SK-N-SH (cell line): ENCODE measurements around the gene THSD4. TPM values are rescaled to one million over a fixed set of nuclear protein-coding genes. Genes with fewer than 3 reads are reported as not detected.

Experiments used
- CTCF ChIA-PET: fragments of 300-600, 350-600 bp; formaldehyde crosslinking; extraction: SDS; loops from one replicate; lab custom pipeline; 2021; lab: Yijun Ruan, JAX
- POLR2A ChIA-PET: fragments of 350-600 bp; sonication (Branson Sonifier 250); formaldehyde crosslinking; extraction: SDS; loops from one replicate; lab custom pipeline; 2020; ENCODE audit warnings: antibody characterized with exemption, inconsistent platforms; lab: Yijun Ruan, JAX
- DNase-seq: peaks from one replicate; pipeline ENCODE4 v3.0.0; 2012
- H2AFZ ChIP-seq: fragments of 200-600 bp; sonication (generic); 2 replicates; pipeline ENCODE4 v1.8.1; 2016; ENCODE audit warnings: antibody characterized with exemption, mild to moderate bottlenecking, low read depth
- H3F3A ChIP-seq: fragments of 200-600 bp; sonication (generic); replicated peaks from 2 replicates; pipeline ENCODE3; 2016; ENCODE audit warnings: antibody characterized with exemption, mild to moderate bottlenecking; ENCODE audit not compliant: insufficient read depth
- H3K27ac ChIP-seq, 2 experiments: fragments of 200-500 bp in 1 of 2; fragments of 200-600 bp in 1 of 2; sonication (Bioruptor generic) in 1 of 2; sonication (generic), shearing (Covaris generic) in 1 of 2; 2 replicates each; pipeline versions ENCODE4 v1.5.1 to v1.6.1; 2014 to 2016; ENCODE audit warnings: low read depth in 2 of 2, inconsistent platforms in 1 of 2, low read length in 1 of 2, mild to moderate bottlenecking in 1 of 2, mixed read lengths in 1 of 2
- H3K27me3 ChIP-seq: fragments of 200-600 bp; sonication (generic), shearing (Covaris generic); 2 replicates; pipeline ENCODE4 v1.6.1; 2016; ENCODE audit warnings: mixed run types; ENCODE audit not compliant: insufficient read depth
- H3K36me3 ChIP-seq, 2 experiments: fragments of 200-500 bp in 1 of 2; fragments of 200-600 bp in 1 of 2; sonication (Bioruptor generic) in 1 of 2; sonication (generic) in 1 of 2; replicated peaks in 1 of 2; 2 replicates each; pipeline versions ENCODE3 to v1.5.1; 2014 to 2016; ENCODE audit warnings: low read length in 1 of 2, mild to moderate bottlenecking in 1 of 2; ENCODE audit not compliant: insufficient read depth in 2 of 2, control insufficient read depth in 1 of 2
- H3K4me1 ChIP-seq, 2 experiments: fragments of 200-500 bp in 1 of 2; fragments of 200-600 bp in 1 of 2; sonication (Bioruptor generic) in 1 of 2; sonication (generic), shearing (Covaris generic) in 1 of 2; 2 replicates each; pipeline versions ENCODE4 v1.5.1 to v1.6.1; 2014 to 2016; ENCODE audit warnings: low read depth in 1 of 2, low read length in 1 of 2, mixed run types in 1 of 2; ENCODE audit not compliant: insufficient read depth in 2 of 2, control insufficient read depth in 1 of 2
- H3K4me2 ChIP-seq: fragments of 200-600 bp; sonication (generic), shearing (Covaris generic); 2 replicates; pipeline ENCODE4 v1.6.1; 2017; ENCODE audit warnings: mixed run types
- H3K4me3 ChIP-seq, 2 experiments: fragments of 200-500 bp in 1 of 2; fragments of 200-600 bp in 1 of 2; sonication (Bioruptor generic) in 1 of 2; sonication (generic), shearing (Covaris generic) in 1 of 2; 2 replicates each; pipeline versions ENCODE4 v1.5.1 to v1.8.1; 2014 to 2016; ENCODE audit warnings: low read depth in 2 of 2, inconsistent platforms in 1 of 2, low read length in 1 of 2, mild to moderate bottlenecking in 1 of 2, mixed read lengths in 1 of 2, moderate library complexity in 1 of 2
- H3K79me2 ChIP-seq: fragments of 200-600 bp; sonication (generic); 2 replicates; pipeline ENCODE4 v1.8.1; 2017; ENCODE audit warnings: mild to moderate bottlenecking; ENCODE audit not compliant: insufficient read depth
- H3K9ac ChIP-seq: fragments of 200-600 bp; sonication (generic); 2 replicates; pipeline ENCODE4 v1.6.1; 2017; ENCODE audit warnings: mixed run types
- H3K9me2 ChIP-seq: fragments of 200-600 bp; sonication (generic); 2 replicates; pipeline ENCODE4 v1.6.1; 2017; ENCODE audit warnings: mixed run types
- H3K9me3 ChIP-seq: fragments of 200-600 bp; sonication (generic); 2 replicates; pipeline ENCODE4 v1.6.1; 2017; ENCODE audit warnings: mixed run types, mild to moderate bottlenecking, moderate library complexity
- H4K20me1 ChIP-seq: fragments of 200-600 bp; sonication (generic); 2 replicates; pipeline ENCODE4 v1.6.1; 2017; ENCODE audit warnings: mild to moderate bottlenecking, mixed run types; ENCODE audit not compliant: insufficient read depth
- ELF1 ChIP-seq: IDR thresholded peaks from 2 replicates; pipeline ENCODE4 v1.4.0; 2012
- EP300 ChIP-seq, 2 experiments: IDR thresholded peaks; 2 replicates each; pipeline versions ENCODE4 v1.4.0 to v1.6.1; 2012; ENCODE audit warnings: borderline replicate concordance in 1 of 2, low read depth in 1 of 2, low read length in 1 of 2
- FOXJ3 ChIP-seq: sonication (generic); formaldehyde crosslinking; IDR thresholded peaks from 2 replicates; pipeline ENCODE4 v1.5.1; 2020; ENCODE audit warnings: mild to moderate bottlenecking, missing genetic modification reagents
- FOXM1 ChIP-seq: IDR thresholded peaks from 2 replicates; pipeline ENCODE4 v1.4.0; 2012; ENCODE audit warnings: low read depth, mild to moderate bottlenecking
- MEF2A ChIP-seq: IDR thresholded peaks from 2 replicates; pipeline ENCODE4 v1.4.0; 2012; ENCODE audit warnings: low read depth, borderline replicate concordance
- NFIC ChIP-seq: IDR thresholded peaks from 2 replicates; pipeline ENCODE4 v1.4.0; 2012; ENCODE audit warnings: borderline replicate concordance
- POLR2AphosphoS5 ChIP-seq: IDR thresholded peaks from 2 replicates; pipeline ENCODE4 v1.6.1; 2012; ENCODE audit warnings: low read depth, low read length
- RAD21 ChIP-seq: IDR thresholded peaks from 2 replicates; pipeline ENCODE4 v1.6.1; 2012; ENCODE audit warnings: mild to moderate bottlenecking, low read length
- RCOR1 ChIP-seq: fragments of 150-350 bp; IDR thresholded peaks from 2 replicates; pipeline ENCODE4 v1.6.1; 2017; ENCODE audit warnings: antibody characterized with exemption, low read length
- REST ChIP-seq: IDR thresholded peaks from 2 replicates; pipeline ENCODE4 v1.6.1; 2012; ENCODE audit warnings: mild to moderate bottlenecking, low read depth, low read length, moderate library complexity
- RXRA ChIP-seq: IDR thresholded peaks from 2 replicates; pipeline ENCODE4 v1.4.0; 2012; ENCODE audit warnings: low read depth, mild to moderate bottlenecking, borderline replicate concordance
- SMC3 ChIP-seq: IDR thresholded peaks from 2 replicates; pipeline ENCODE4 v1.6.1; 2012; ENCODE audit warnings: low read depth, low read length, improper control_type of control experiment
- TAF1 ChIP-seq: IDR thresholded peaks from 2 replicates; pipeline ENCODE4 v1.6.1; 2012; ENCODE audit warnings: low read depth, mild to moderate bottlenecking, low read length, moderate library complexity, borderline replicate concordance
- TCF12 ChIP-seq: IDR thresholded peaks from 2 replicates; pipeline ENCODE4 v1.4.0; 2012
- YY1 ChIP-seq: IDR thresholded peaks from 2 replicates; pipeline ENCODE4 v1.4.0; 2012; ENCODE audit warnings: low read depth, mild to moderate bottlenecking
- WGBS: methylation state at CpG from one replicate; pipeline ENCODE4 v1.1.6; 2017; ENCODE audit warnings: low lambda C conversion rate; 5-methylcytosine and 5-hydroxymethylcytosine counted together
- polyA plus RNA-seq, 3 experiments: library from polyadenylated mRNA; depleted of rRNA; stranded (reverse); fragments of >200 nt; gene quantifications; 2 replicates each; pipeline ENCODE4 v1.2.3, GENCODE V29; 2012
- TF ChIP-seq, protein P1 (sequence below): IDR thresholded peaks from 2 replicates; pipeline ENCODE4 v1.4.0; 2012; ENCODE audit warnings: low read depth, borderline replicate concordance
- TF ChIP-seq, protein P2 (sequence below): fragments of 150-350 bp; IDR thresholded peaks from 2 replicates; pipeline ENCODE4 v1.6.1; 2016; ENCODE audit warnings: mild to moderate bottlenecking, low read depth, low read length
- TF ChIP-seq, protein P3 (sequence below): IDR thresholded peaks from 2 replicates; pipeline ENCODE4 v1.4.0; 2012; ENCODE audit warnings: low read depth

The THSD4 gene
- polyA plus RNA-seq, 1 of the 3 experiments (the other 2 are of a cell fraction) = 79.1 TPM

- Histone ChIP-seq H3K79me2 (no peaks in the 10 kb centered on the region), H3F3A (peaks cover 37% of the 10 kb centered on the region), H4K20me1 (no peaks in the 10 kb centered on the region), H3K9ac (no peak overlapping the region), H2AFZ (no peak overlapping the region), H3K9me3 (no peaks in the 10 kb centered on the region), H3K9me2 (no peaks in the 10 kb centered on the region), H3K4me1 (peaks cover 26 to 43% of the 10 kb centered on the region in 2 experiments; a peak in 3 of 4 replicates), H3K4me2 (no peak overlapping the region), H3K36me3 (peaks cover 0 to 19% of the 10 kb centered on the region in 2 experiments), H3K4me3 (no peak overlapping the region), H3K27ac (peak overlapping the region; percentile 17 to 99; a peak in 2 of 4 replicates), H3K27me3 (no peaks in the 10 kb centered on the region)
- no peak for DNase-seq
- POLR2A ChIA-PET = no interaction called here
- CTCF ChIA-PET = no interaction called here
- 90% methylated on average over 4 of the region's 4 CpGs for WGBS
- no peak for TF ChIP-seq FOXM1
- TF ChIP-seq ELF1 = no peak
- no peak for TF ChIP-seq MEF2A
- TF ChIP-seq YY1 = no peak
- no peak for TF ChIP-seq TCF12
- TF ChIP-seq EP300 (IDR thresholded peaks at IDR 0.05; ENCODE audit: borderline replicate concordance in 1 of 2, low read depth in 1 of 2, low read length in 1 of 2) = no peak
- TF ChIP-seq, protein P1, sequence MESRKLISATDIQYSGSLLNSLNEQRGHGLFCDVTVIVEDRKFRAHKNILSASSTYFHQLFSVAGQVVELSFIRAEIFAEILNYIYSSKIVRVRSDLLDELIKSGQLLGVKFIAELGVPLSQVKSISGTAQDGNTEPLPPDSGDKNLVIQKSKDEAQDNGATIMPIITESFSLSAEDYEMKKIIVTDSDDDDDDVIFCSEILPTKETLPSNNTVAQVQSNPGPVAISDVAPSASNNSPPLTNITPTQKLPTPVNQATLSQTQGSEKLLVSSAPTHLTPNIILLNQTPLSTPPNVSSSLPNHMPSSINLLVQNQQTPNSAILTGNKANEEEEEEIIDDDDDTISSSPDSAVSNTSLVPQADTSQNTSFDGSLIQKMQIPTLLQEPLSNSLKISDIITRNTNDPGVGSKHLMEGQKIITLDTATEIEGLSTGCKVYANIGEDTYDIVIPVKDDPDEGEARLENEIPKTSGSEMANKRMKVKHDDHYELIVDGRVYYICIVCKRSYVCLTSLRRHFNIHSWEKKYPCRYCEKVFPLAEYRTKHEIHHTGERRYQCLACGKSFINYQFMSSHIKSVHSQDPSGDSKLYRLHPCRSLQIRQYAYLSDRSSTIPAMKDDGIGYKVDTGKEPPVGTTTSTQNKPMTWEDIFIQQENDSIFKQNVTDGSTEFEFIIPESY = no peak
Observed at GRCh38 chr15:71249986-71250385, 134.7 kb downstream of the THSD4 start.

- Histone ChIP-seq H3K79me2 (no peaks in the 10 kb centered on the region), H3K27me3 (no peaks in the 10 kb centered on the region), H3K9ac (peak overlapping the region; percentile 57; the same call in 1 of the 2 replicates), H3K36me3 (peaks cover 0 to 16% of the 10 kb centered on the region in 2 experiments), H3F3A (peaks cover 37% of the 10 kb centered on the region)
- POLR2A ChIA-PET = no interaction called here
- no peak for TF ChIP-seq ELF1
- TF ChIP-seq TAF1 = no peak
- TF ChIP-seq FOXM1 = no peak
- no peak for TF ChIP-seq RXRA
- no peak for TF ChIP-seq TCF12
- TF ChIP-seq MEF2A = no peak
- no peak for TF ChIP-seq NFIC
- TF ChIP-seq, protein P2, sequence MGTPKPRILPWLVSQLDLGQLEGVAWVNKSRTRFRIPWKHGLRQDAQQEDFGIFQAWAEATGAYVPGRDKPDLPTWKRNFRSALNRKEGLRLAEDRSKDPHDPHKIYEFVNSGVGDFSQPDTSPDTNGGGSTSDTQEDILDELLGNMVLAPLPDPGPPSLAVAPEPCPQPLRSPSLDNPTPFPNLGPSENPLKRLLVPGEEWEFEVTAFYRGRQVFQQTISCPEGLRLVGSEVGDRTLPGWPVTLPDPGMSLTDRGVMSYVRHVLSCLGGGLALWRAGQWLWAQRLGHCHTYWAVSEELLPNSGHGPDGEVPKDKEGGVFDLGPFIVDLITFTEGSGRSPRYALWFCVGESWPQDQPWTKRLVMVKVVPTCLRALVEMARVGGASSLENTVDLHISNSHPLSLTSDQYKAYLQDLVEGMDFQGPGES = no peak
- no peak for TF ChIP-seq EP300 (IDR thresholded peaks at IDR 0.05; ENCODE audit: borderline replicate concordance in 1 of 2, low read depth in 1 of 2, low read length in 1 of 2)
- no peak for TF ChIP-seq POLR2AphosphoS5
- no peak for TF ChIP-seq FOXJ3 (CRISPR knock-in tag)
- TF ChIP-seq SMC3 = no peak
- TF ChIP-seq REST = no peak
- no peak for TF ChIP-seq RAD21
- no peak for TF ChIP-seq RCOR1
- TF ChIP-seq, protein P3, sequence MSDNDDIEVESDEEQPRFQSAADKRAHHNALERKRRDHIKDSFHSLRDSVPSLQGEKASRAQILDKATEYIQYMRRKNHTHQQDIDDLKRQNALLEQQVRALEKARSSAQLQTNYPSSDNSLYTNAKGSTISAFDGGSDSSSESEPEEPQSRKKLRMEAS = no peak
- TF ChIP-seq, all 33 proteins: peak for 0
- peak; percentile 10 for DNase-seq
- H3K27ac ChIP-seq = peak overlapping the region; percentile 91 to 99
- peak overlapping the region; percentile 30; the same call in 1 of the 2 replicates for H3K4me2 ChIP-seq
- no peaks in the 10 kb centered on the region for H3K9me3 ChIP-seq
- 41% methylated on average over 2 of the region's 2 CpGs for WGBS
- no peak overlapping the region for H2AFZ ChIP-seq
- CTCF ChIA-PET = interaction anchor here (1.0 to 1.4 kb wide), 4 partner anchors 12 to 533 kb away, joined by 3 to 4 read pairs (median 3); no protein-coding TSS in a partner anchor
- no peaks in the 10 kb centered on the region for H4K20me1 ChIP-seq
- H3K4me1 ChIP-seq = peaks cover 26 to 37% of the 10 kb centered on the region in 2 experiments; a peak in 3 of 4 replicates
- no peaks in the 10 kb centered on the region for H3K9me2 ChIP-seq
- no peak overlapping the region for H3K4me3 ChIP-seq
Observed at GRCh38 chr15:71250936-71251583, 135.8 kb downstream of the THSD4 start.
